Endodermal cell (in vitro differentiated cells): Measurements from ENCODE around the gene PROM1. TPM values are rescaled to one million over a fixed set of nuclear protein-coding genes. Genes with fewer than 3 reads are reported as not detected.

Experiments
- DNase-seq: peaks from one replicate; pipeline ENCODE4 v3.0.0-alpha.2; 2017
- H3K27ac ChIP-seq: 2 replicates; pipeline ENCODE4 v1.5.1; 2013; ENCODE audit warnings: mild to moderate bottlenecking, low read depth, low read length, moderate library complexity
- H3K27me3 ChIP-seq: 2 replicates; pipeline ENCODE4 v1.6.1; 2013; ENCODE audit warnings: mild to moderate bottlenecking, low read length, moderate library complexity; ENCODE audit not compliant: insufficient read depth, control insufficient read depth, poor library complexity, severe bottlenecking
- H3K36me3 ChIP-seq: 2 replicates; pipeline ENCODE4 v1.7.0; 2013; ENCODE audit warnings: mild to moderate bottlenecking, low read length, moderate library complexity; ENCODE audit not compliant: control insufficient read depth, insufficient read depth
- H3K4me1 ChIP-seq: one replicate; pipeline ENCODE4 v1.7.0; 2013; ENCODE audit warnings: low read length; ENCODE audit not compliant: control insufficient read depth, insufficient read depth
- H3K4me3 ChIP-seq: 2 replicates; pipeline ENCODE4 v1.5.1; 2013; ENCODE audit warnings: mild to moderate bottlenecking, low read length, moderate library complexity
- H3K9ac ChIP-seq: 2 replicates; pipeline ENCODE4 v1.6.1; 2013; ENCODE audit warnings: mild to moderate bottlenecking, low read length, moderate library complexity; ENCODE audit not compliant: poor library complexity, severe bottlenecking; ENCODE audit errors: extremely low read depth
- H3K9me3 ChIP-seq: 2 replicates; pipeline ENCODE4 v1.6.1; 2013; ENCODE audit warnings: mild to moderate bottlenecking, low read length, moderate library complexity; ENCODE audit not compliant: control insufficient read depth
- H3K27ac Mint-ChIP-seq: 2 replicates; pipeline ENCODE4 v1.8.0; 2020; ENCODE audit warnings: mixed read lengths
- H3K27me3 Mint-ChIP-seq: 2 replicates; pipeline ENCODE4 v1.8.0; 2021; ENCODE audit warnings: mild to moderate bottlenecking, mixed read lengths; ENCODE audit not compliant: insufficient read depth
- H3K36me3 Mint-ChIP-seq: 2 replicates; pipeline ENCODE4 v1.8.0; 2020; ENCODE audit warnings: low read depth, mixed read lengths
- H3K4me1 Mint-ChIP-seq: 2 replicates; pipeline ENCODE4 v1.8.0; 2020; ENCODE audit warnings: mixed read lengths
- H3K4me3 Mint-ChIP-seq: 2 replicates; pipeline ENCODE4 v1.8.0; 2020; ENCODE audit warnings: mild to moderate bottlenecking, moderate library complexity, mixed read lengths
- H3K9me3 Mint-ChIP-seq: 2 replicates; pipeline ENCODE4 v1.8.0; 2020; ENCODE audit warnings: mild to moderate bottlenecking, mixed read lengths
- CTCF ChIP-seq: fragments of 200-600 bp; sonication (generic); conservative IDR thresholded peaks from 2 replicates; pipeline ENCODE4 v1.5.0; 2021; ENCODE audit warnings: antibody characterized with exemption, mild to moderate bottlenecking
- WGBS, 2 experiments: methylation state at CpG; one replicate each; pipeline versions ENCODE4 v1.1.5 to v1.1.7; 2013; ENCODE audit warnings: missing lambda C conversion rate in 2 of 2, mixed read lengths in 1 of 2; ENCODE audit not compliant: insufficient coverage in 1 of 2, insufficient read length in 1 of 2; 5-methylcytosine and 5-hydroxymethylcytosine counted together
- total RNA-seq, 2 donors: library from RNA; stranded (reverse); fragmentation: NEBNext Ultra II Directional in 1 of 2; extraction: Animal tissue kit (Norgen Biotek cat#: 25700) in 1 of 2; gene quantifications; 2 replicates in 1 of 2; 3 replicates in 1 of 2; pipeline ENCODE4 v1.2.1, GENCODE V29; 2021

The PROM1 gene
- total RNA-seq, 2 donors from 2014 or later: 38.6 to 51.6 TPM

- Histone ChIP-seq H3K4me1 (no peaks in the 10 kb centered on the region), H3K4me3 (no peak overlapping the region), H3K27me3 (peaks cover 6% of the 10 kb centered on the region), H3K27ac (no peak overlapping the region), H3K36me3 (peaks cover 5% of the 10 kb centered on the region), H3K9me3 (no peaks in the 10 kb centered on the region), H3K9ac (no peak overlapping the region)
- H3K9me3 Mint-ChIP-seq: no peaks in the 10 kb centered on the region
- no peak overlapping the region for H3K4me3 Mint-ChIP-seq
- peaks cover 8% of the 10 kb centered on the region for H3K27me3 Mint-ChIP-seq
- no peak overlapping the region for H3K27ac Mint-ChIP-seq
- DNase-seq: peak; percentile 60
- WGBS, 2 experiments: 83 to 100% methylated on average over 6 to 8 of the region's 8 CpGs
- peaks cover 37% of the 10 kb centered on the region for H3K4me1 Mint-ChIP-seq
- TF ChIP-seq CTCF: no peak
- H3K36me3 Mint-ChIP-seq: peaks cover 20% of the 10 kb centered on the region
These were observed 7.7 kb downstream of the PROM1 start for GRCh38 chr4:16075975-16076757.

- H3K27ac ChIP-seq: no peak overlapping the region
- Mint-ChIP-seq H3K27ac (no peak overlapping the region), H3K4me3 (no peak overlapping the region), H3K36me3 (peaks cover 28% of the 10 kb centered on the region), H3K9me3 (no peaks in the 10 kb centered on the region), H3K27me3 (peaks cover 6% of the 10 kb centered on the region), H3K4me1 (peaks cover 46% of the 10 kb centered on the region)
- no peaks in the 10 kb centered on the region for H3K27me3 ChIP-seq
- H3K36me3 ChIP-seq: peaks cover 5% of the 10 kb centered on the region
- TF ChIP-seq CTCF: no peak
- H3K9me3 ChIP-seq: no peaks in the 10 kb centered on the region
- H3K4me1 ChIP-seq: no peaks in the 10 kb centered on the region
- DNase-seq: peak; percentile 17
- 55 to 78% methylated on average over 2 to 3 of the region's 3 CpGs for WGBS, 2 experiments
- H3K4me3 ChIP-seq: no peak overlapping the region
- no peak overlapping the region for H3K9ac ChIP-seq
These were observed 8.8 kb downstream of the PROM1 start for GRCh38 chr4:16075061-16075460.

GRCh38 chr4:16072168-16072567 lies 11.7 kb downstream of the PROM1 start:
- H3K4me1 Mint-ChIP-seq: peaks cover 34% of the 10 kb centered on the region
- Histone ChIP-seq H3K27me3 (no peaks in the 10 kb centered on the region), H3K4me3 (no peak overlapping the region), H3K9ac (no peak overlapping the region), H3K27ac (no peak overlapping the region), H3K9me3 (no peaks in the 10 kb centered on the region), H3K4me1 (no peaks in the 10 kb centered on the region), H3K36me3 (peaks cover 5% of the 10 kb centered on the region)
- H3K27me3 Mint-ChIP-seq: no peaks in the 10 kb centered on the region
- TF ChIP-seq CTCF: no peak
- DNase-seq: no peak
- H3K36me3 Mint-ChIP-seq: peaks cover 31% of the 10 kb centered on the region
- H3K4me3 Mint-ChIP-seq: no peak overlapping the region
- no peak overlapping the region for H3K27ac Mint-ChIP-seq
- no peaks in the 10 kb centered on the region for H3K9me3 Mint-ChIP-seq
